Occipital lobe (tissue), 2 donors: ENCODE results near the gene PIP5K1B. TPM values are rescaled to one million over a fixed set of nuclear protein-coding genes. Genes with fewer than 3 reads are reported as not detected.

ENCODE experiments used
- DNase-seq: peaks from one replicate; lab custom pipeline; 2025; lab: John Stamatoyannopoulos, UW
- total RNA-seq: library from RNA; depleted of rRNA; stranded (reverse); fragments of >200 nt; gene quantifications from one replicate; pipeline ENCODE4 v1.2.3, GENCODE V29; 2014

PIP5K1B gene
- total RNA-seq, 1 donor from 2014 or later: 2.7 TPM

GRCh38 chr9:68707801-68708488, 2.9 kb downstream of the PIP5K1B start:
- no peak for DNase-seq

DNA sequence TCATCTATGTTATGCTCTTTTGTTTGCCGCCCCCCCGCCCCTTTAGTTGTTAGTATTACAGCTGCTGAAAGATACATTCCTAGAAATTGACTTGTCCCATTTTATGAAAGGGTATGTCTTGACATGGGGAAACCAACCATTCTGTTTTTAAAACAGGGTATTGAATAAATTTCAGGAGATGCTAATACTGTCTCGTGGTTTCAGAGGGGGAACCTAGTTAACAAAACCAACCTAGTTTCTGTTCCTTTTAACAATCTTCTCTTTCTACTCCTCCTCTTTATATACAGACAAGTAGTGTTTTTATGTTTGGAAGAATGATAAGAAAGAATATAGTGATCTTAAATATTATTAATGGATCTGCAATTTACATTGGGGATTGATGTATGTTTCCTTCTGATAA, 3.5 kb downstream of the PIP5K1B start:
- DNase-seq: no peak

- DNase-seq: no peak
Observed at GRCh38 chr9:68709291-68710110, 4.5 kb downstream of the PIP5K1B start.

DNA sequence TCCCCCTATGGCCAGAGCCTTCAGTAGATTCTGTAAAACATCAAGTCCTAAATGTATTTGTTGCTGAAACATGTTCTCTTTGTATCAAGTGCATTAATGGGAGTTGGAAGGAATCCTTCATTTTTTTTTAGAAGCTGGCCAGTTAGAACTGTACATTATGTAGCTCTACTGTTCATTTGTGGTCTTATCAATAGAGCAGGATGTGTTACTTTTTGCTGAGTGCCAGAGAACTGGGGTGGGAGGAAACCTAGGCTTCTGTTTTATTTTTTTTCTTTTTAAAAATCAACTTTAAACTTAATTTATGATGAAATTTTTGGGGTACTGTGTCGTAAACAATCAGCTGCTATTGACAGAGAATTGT, 5.1 kb downstream of the PIP5K1B start:
- DNase-seq: no peak

GRCh38 chr9:68711281-68711680, 6.2 kb downstream of the PIP5K1B start:
- no peak for DNase-seq

GRCh38 chr9:68711932-68712331, 6.9 kb downstream of the PIP5K1B start:
- DNase-seq: no peak

DNA sequence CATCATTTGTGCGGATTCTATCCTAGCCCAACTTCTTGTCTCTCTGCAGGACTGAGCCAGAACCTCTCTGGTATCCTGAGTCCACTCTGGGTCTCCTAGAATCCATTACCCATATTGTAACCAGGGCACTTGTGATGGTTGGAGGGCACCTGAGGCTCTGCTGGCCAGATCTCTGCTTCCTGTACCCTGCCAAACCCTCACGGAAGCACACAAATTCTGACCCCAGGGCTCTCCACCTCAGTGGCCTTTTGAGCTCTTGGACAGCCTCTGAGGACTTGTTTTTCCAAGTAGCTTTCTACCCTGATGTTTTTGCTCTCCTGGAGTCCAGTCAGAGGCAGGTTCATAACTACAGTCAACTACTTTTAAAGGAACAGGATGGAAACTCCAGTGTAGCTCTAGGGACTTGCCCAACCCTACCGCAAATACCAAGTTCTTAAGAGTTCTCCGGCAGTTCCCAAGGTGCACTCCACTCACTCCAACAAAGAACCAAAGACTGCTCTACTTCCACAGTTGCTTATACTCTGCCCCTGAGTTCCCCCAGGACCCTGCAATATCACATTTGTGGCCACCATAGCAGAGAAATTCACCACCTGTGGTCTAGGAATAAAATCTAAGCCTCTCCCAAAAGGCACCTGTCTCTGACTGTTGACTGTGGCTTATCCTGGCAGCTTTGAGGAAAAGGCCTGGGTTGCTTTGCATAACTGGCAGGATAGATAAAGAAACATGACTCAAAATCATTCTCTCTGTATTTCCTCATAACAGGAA, 9.6 kb downstream of the PIP5K1B start:
- DNase-seq: no peak

- DNase-seq: no peak
Observed at GRCh38 chr9:68715181-68715456, 10.1 kb downstream of the PIP5K1B start.

GRCh38 chr9:68717552-68718443, 12.8 kb downstream of the PIP5K1B start:
- no peak for DNase-seq

DNA sequence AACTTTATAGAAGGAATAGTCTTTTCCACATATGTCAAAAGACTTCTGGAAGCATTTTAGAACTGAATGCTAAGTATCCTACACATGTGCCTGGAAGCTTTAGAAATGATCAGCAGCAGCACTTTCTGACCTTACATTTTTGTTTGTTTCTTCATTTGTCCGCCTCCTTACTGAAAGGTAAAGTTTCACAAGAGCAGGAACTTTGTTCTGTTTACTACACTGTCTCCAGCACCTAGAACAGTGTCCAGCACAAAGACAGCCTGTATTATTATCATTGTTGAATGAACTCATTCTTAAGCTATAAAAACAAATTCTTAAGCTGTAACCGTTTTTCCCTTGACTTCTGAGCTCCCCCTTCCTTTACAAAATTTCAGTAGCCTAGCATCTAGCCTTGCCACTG, 14.8 kb downstream of the PIP5K1B start:
- DNase-seq: no peak

GRCh38 chr9:68720656-68721313, 15.7 kb downstream of the PIP5K1B start:
- no peak for DNase-seq

DNA sequence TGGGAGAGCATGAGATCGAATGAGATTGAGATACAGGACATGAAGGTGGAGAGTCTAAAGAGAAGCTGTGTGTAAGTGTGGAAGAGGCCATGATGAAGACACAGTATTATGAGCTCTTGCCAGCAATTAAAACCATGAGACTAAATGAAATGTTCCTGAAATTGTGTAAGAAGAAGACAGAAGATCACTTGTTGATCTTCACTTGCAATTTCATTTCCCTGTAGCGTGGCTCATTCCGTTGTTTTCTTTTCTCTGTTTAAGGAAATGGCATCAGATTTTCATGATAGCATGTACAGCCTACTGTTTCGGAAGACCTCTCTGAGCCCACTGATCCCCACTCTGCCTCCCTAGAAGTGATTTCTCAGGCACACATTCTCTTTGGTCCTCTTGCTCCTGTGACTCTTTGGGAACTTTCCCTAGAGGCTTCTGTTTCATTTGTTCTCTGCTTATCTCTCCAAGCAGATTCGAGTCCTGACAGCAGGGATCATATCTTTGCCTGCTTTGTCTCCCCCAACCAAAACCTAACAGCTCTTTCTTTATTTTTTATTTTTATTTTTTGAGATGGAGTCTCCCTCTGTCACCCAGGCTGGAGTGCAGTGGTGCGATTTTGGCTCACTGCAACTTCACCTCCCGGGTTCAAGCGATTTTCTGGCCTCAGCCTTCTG, 16.8 kb downstream of the PIP5K1B start:
- no peak for DNase-seq

DNA sequence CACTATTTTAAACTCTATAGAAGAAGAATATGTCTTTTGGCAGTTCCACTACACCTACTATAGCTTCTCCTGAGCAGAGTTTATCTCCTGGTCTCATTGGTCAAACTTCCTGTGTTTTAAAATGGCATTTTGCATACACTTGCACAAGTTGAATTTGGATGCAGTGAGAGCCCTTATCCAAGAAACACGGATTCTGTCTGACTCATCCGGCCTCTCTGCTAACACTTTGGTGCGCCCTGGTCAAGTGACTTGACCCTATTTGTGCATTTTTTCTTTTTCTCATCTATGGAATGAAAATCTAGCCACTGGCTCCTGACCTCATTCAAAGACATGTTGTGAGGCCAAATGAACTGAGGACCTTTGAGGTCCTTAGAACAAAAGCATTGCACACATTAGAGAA, 20.0 kb downstream of the PIP5K1B start:
- DNase-seq: no peak

DNA sequence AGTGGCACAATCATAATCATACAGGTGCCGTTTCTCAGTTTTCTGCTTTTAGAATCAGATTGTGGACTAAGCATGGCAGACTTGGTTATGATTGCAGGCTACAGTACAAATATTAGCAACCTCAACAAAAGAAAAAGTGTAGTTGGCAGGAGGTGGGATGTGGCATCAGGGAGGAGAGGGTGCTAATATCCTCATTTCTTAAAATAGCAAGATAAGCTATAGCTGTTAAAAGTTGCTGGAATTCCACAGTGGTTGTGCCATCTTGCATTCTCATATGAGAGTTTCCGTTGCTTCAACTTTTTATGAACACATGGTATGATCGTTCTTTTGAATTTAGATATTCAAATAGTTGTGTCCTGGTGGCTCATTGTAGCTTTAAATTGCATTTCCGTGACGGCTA, 21.4 kb downstream of the PIP5K1B start:
- no peak for DNase-seq

DNA sequence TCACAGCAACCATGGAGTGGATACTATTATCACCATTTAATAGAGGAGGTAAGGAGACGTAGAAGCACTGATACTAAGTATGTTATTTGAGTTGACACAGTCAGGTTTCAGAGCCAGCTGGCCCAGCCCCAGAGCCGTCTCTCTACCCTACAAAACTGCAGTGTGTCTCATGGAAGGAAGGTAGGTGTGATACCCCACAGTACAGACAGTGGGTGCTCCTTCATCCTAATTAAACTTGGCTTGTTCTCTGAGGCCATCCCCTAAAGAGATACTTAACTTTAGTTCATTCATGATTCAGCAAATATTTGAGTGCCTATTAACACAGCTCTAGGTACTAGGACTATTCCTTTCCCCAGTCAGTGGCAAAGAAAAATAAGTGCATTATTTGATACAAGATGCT, 22.6 kb downstream of the PIP5K1B start:
- no peak for DNase-seq

DNA sequence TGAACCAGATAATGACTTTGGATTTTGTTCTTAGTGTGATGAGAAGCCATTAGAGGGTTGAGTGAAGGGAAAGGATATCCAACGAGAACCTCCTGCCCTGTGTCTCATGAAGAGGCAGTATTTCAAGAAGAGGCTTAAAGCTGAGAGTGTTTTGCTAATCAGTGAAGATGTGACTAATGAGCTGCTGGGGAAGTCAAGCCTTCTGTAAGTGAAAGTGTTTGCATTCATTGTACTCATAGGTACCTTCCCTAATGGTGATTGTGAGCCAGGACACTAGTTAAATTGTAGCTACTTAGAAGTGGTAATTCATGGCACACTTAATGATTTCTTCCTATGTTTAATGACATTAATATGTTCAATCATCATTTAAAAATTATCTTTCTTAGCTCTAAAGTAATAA, 23.7 kb downstream of the PIP5K1B start:
- DNase-seq: no peak

DNA sequence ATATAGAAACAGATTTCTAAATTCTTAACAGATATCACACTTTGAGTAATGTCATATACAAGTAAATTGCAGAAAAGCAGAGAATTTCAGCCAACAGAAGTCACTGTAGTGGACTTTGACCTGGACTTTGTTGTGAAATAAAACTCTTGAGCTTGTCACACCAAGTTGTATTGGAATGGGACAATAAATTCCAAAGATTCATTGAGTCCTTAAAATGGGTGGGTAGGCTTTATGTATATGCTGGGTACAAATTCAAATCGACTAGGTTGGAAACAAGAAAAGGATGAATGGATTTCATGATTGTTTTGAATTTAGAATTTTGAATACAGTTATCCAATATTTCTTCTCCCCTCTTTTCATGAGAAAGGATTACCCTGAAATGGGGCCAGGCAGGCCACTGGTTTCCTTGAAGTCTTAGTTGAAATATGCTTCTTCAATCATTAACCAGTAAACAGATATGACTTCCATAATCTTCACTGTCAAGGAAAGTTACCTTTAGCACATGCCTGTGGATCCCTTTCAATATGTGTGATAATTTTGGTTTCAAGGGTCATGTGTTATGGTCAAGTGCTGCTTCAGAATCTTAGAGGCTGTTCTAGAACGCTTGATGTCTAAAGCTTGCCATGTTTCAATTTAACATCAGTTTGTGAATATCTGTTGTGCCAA, 25.7 kb downstream of the PIP5K1B start:
- DNase-seq: no peak

DNA sequence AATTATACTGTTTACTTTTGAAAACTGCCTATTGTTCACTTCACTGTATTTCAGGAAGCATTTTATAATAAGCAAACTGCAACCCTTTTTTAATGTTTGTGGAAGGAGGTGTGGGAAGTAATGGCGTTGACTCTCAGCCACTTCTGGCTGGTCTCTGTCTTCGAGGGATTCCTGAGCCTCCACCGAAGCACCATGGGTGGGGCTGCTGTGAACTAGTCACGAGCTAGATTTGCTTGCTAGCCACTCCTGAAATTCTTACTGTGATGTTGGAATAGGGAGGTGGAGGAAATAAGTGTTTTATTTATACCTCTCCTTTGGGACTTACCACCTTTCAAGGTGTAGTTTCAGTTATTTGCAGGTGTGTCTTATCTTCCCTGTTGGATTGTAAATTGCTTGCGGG, 26.8 kb downstream of the PIP5K1B start:
- no peak for DNase-seq

GRCh38 chr9:68732405-68733020, 27.5 kb downstream of the PIP5K1B start:
- no peak for DNase-seq

GRCh38 chr9:68733021-68733405, 28.0 kb downstream of the PIP5K1B start:
- no peak for DNase-seq
